Activated CD4-positive, alpha-beta T cell treated with anti-CD3 and anti-CD28 coated beads, Interleukin-2, amount 50 U/mL, for 24 hours (primary cell): ENCODE data around the gene PRTN3.

Experiments
- DNase-seq, 2 donors: peaks; one replicate each; pipeline ENCODE4 v3.0.0-alpha.2; 2020; ENCODE audit warnings: low read depth in 1 of 2, low spot score in 1 of 2

Gene PRTN3

GRCh38 chr19:803099-803561, 37.7 kb upstream of the PRTN3 start:
- DNase-seq = no peak

GRCh38 chr19:803686-804418, 36.9 kb upstream of the PRTN3 start:
- DNase-seq = no peak

- DNase-seq = no peak
These were observed 36.2 kb upstream of the PRTN3 start for GRCh38 chr19:804419-805165.

GRCh38 chr19:805166-805551, 35.6 kb upstream of the PRTN3 start:
- no peak for DNase-seq

GRCh38 chr19:805600-806550, 34.9 kb upstream of the PRTN3 start:
- DNase-seq = no peak

GRCh38 chr19:806815-807421, 33.9 kb upstream of the PRTN3 start:
- DNase-seq = no peak

GRCh38 chr19:807627-808422, 33.0 kb upstream of the PRTN3 start:
- no peak for DNase-seq

- no peak for DNase-seq
These were observed 32.4 kb upstream of the PRTN3 start for GRCh38 chr19:808423-808775.

- no peak for DNase-seq
These were observed 30.5 kb upstream of the PRTN3 start for GRCh38 chr19:810077-810855.

- DNase-seq = no peak
These were observed 29.8 kb upstream of the PRTN3 start for GRCh38 chr19:810883-811489.

GRCh38 chr19:811506-812048, 29.2 kb upstream of the PRTN3 start:
- DNase-seq = no peak

- no peak for DNase-seq
These were observed 28.6 kb upstream of the PRTN3 start for GRCh38 chr19:812049-812746.

GRCh38 chr19:812747-813218, 28.0 kb upstream of the PRTN3 start:
- no peak for DNase-seq

- no peak for DNase-seq
These were observed 27.3 kb upstream of the PRTN3 start for GRCh38 chr19:813219-814151.

GRCh38 chr19:814152-815078, 26.4 kb upstream of the PRTN3 start:
- no peak for DNase-seq
